ENCODE data around the gene KDM4E.
A peak's percentile ranks its signal among the peaks of the same experiment; 100 is the strongest.
"Not testable (repeated sequence)": the region's sequence is repeated elsewhere in the genome, so short reads cannot be mapped to it uniquely, and the experiment has no call there.

Gene KDM4E

DNA sequence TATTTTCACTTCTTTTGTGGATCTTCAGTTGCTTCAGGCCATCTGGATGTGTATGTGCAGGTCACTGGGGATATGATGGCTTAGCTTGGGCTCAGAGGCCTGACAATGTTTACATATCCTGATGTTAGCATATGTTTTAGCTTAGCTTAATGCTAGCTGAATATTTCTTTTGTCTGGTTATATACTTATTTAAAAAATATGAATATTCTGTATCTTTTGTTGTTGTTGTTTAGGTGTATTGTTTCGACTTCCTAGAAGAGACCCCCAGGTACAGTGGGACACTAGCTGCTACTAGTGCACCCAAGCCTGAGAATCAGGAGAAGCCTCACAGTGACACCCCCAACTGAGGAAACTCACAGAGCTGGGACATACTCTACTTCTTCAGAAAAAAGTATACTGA, at the start of gene KDM4E:
KDM4E (plus strand) TSS at position 301 of the 400 bp plus-strand sequence. CDS start 300 bp downstream, outside the sequence.
- DNase-seq = no peak

DNA sequence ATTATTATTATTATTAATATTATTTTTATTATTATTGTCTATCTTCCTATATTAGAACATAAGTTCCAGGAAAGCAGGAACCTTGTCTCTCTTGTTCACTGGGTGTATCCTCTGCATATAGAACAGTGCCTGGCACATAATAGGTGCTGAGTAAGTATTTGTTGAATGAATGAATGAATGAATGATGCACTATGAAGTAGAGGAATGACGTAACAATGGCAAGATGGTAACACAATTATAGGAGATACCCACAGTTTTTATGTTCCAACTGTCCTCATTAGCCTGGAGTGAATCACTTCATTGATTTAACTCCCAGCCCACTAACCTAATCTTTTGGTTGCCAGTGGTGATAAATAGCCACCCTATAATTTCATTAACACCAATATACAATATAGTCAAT, 49.5 kb upstream of the KDM4E start:
- DNase-seq = no peak

DNA sequence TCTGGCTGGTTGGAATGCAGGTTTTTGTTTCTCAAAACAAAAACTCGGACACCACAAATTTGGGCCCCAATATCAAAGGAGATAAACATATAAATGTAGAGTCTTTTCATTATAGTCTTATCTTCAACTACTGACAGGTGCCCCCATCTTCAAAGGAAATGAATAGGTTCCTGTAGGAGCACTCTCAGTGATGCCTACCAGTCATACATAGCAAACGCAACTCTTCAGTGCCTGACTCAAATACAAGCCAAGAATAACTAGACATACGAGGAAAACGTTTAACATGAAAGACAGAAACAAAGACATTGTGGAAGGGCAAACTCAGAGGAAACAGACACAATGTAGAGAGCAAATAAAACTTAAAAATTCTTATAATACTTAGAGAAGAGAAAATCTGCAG, 37.7 kb upstream of the KDM4E start:
- no peak for DNase-seq

DNA sequence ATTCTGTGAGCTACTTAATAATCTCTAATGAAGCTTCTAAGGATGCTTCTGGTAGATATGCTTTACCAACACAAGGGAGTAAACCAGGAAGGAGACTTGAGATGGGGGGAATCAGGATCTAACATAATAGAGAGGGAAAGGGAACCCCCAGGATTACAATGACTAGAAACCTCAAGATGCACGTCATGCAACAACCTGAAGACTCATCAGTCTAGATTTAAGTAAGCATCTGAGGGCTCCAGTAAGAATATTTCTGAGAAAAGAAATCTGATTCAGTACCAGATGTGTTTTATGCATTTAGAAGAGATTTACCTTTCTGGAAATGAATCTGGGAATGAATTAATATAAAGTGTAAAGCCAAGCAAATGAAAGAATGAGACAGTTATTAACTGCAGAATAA, 36.3 kb upstream of the KDM4E start:
- no peak for DNase-seq

DNA sequence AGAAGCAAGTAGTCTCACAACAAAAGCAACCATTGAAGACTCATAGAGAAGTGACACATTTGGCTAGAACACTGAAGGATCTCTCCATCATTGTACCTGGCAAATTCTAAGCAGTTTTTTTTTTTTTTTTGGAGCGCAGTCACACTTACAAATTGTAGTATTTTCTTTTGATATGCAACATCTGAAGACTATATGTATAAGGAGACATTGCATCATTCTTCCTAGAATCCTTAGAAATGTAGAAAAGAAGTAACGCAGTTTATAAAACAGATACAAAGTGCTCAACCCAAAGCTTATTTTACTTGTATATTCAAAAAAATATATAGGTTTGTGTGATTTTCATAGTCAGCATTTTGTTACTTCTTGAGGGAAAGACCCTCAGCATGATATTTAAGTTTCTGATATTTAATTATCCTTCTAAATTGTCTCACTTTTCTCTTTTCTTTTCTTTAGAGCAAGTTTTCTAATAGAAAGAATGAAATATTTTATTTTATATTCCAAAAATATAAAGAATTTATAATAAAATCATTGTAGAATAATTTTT, 31.6 kb upstream of the KDM4E start:
- no peak for DNase-seq

DNA sequence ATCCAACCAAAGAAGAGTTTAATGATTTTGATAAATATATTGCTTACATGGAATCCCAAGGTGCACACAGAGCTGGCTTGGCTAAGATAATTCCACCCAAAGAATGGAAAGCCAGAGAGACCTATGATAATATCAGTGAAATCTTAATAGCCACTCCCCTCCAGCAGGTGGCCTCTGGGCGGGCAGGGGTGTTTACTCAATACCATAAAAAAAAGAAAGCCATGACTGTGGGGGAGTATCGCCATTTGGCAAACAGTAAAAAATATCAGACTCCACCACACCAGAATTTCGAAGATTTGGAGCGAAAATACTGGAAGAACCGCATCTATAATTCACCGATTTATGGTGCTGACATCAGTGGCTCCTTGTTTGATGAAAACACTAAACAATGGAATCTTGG, 27.6 kb upstream of the KDM4E start:
- peak; percentile 14 for DNase-seq

DNA sequence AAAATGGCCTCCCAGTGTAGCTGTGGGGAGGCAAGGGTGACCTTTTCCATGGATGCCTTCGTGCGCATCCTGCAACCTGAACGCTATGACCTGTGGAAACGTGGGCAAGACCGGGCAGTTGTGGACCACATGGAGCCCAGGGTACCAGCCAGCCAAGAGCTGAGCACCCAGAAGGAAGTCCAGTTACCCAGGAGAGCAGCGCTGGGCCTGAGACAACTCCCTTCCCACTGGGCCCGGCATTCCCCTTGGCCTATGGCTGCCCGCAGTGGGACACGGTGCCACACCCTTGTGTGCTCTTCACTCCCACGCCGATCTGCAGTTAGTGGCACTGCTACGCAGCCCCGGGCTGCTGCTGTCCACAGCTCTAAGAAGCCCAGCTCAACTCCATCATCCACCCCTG, 26.8 kb upstream of the KDM4E start:
- no peak for DNase-seq

DNA sequence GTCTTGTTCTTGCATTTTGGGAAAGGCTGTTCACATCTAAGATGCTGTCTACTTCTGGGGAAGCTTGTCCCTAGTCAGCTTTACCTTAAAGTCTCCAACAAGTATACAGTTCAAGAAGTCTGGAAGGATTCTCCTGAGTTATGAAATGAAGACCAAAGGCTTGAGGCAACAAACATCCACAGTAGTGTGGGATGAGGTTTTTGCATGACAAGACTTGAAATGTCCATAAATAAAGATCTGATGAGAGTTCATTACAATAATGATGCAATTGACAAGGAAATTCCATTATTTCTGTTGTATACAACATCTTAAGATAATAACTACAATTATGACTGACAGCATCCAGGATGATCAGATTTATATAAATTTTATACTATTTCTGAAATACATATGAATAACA, 21.3 kb upstream of the KDM4E start:
- DNase-seq = no peak

DNA sequence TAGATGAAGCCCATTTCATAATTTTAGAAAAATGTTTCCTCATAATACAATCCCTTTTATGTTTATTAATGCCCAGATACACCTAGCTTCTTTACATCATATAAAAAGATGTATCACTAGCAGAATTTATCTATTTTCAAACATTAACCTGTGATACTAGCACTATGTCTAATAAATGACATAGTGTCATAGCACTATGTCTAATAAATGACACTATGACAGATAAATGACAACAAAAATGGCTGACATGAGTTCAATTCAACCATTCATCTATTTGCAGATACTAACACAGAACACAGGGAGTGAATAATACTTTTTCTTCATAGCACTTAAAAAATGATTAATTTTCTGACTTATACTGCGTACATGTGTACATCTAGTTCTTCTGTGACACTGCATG, 19.4 kb upstream of the KDM4E start:
- no peak for DNase-seq

DNA sequence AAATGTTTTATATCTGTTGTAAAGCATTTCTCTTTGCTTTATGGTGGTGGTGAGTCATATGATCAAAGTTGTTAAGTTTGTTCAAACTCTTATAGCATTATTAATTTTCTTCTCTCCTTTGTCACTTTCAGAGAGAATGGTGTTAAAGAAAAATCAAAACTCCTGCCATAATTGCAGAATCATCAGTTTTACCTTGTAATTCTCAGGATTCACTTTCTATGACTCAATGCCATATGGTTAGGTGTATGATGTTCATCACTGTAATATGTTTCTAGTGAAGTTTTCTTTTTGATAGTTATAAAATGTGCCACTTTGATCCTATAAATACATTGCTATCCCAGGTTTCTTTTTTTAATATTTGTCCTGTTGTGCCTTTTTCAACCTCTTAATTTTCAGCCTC, 13.7 kb upstream of the KDM4E start:
- DNase-seq = no peak

DNA sequence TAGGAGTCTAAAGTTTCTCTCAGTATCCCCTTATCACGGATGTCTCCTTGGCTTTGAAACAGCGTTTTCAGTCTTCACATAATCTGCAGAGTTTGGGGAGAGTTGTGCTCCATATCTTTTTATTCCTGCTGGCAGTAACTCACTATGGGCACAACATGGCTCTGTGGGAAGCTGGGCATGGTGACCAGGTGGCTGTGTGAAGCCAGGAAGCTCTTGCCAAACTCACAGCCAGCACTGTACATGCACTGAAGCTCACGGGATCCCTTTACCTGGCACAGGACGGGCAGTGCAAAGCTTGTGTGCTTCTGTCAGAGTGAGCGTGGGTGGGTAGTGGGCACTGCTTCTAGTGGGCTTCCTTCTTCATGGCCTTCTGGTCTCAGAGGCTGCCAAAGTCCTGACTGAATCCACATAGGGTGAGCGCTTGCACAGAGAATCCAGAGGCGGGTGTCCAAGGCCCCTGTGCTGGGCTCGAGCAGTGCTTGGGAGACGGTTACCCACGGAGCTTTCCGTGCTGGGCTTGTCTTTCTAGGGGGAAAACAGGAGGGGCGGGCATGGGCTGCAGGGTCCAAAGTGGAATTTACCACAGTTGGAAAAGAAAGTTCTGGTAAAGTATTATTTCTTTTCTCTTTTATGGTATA, 10.8 kb upstream of the KDM4E start:
- no peak for DNase-seq

DNA sequence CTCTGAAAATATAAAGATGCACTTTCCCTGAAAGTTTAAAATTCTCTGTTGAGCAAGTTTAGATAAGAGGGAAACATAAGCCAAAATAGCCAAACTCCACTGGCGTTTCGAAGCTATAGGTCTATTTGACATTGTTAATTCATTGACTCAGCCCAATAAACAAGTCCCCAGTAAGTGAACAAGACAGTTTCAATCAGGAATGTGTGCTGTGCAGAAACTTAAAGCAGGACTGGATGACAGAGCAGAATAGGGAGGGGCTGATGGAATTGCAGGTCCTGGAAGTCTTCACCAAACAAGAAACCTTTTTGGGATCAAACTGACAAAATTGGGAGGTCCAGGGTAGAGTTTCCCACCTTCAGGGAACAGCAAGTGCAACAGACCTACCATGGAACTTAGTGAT, 8.9 kb upstream of the KDM4E start:
- DNase-seq = no peak

DNA sequence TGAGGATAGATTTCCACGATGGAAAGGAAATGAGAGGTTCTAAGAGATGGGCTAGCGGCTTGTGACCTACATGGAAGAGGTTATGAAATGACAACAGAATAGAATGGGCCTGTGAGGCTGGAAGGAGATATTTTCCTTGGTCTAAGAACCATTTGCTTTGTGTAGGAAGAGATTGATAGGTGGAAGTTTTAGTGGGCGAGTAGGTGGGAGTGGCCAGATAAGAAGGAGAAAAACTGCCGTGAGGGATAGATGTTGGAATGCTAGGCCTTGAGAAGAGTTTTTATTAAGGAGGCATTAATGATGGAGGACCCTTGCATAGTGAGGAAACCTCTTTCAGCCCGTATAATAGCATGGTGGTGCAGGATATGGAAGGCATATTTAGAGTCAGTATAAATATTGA, 3.6 kb upstream of the KDM4E start:
- not testable (repeated sequence) for DNase-seq

DNA sequence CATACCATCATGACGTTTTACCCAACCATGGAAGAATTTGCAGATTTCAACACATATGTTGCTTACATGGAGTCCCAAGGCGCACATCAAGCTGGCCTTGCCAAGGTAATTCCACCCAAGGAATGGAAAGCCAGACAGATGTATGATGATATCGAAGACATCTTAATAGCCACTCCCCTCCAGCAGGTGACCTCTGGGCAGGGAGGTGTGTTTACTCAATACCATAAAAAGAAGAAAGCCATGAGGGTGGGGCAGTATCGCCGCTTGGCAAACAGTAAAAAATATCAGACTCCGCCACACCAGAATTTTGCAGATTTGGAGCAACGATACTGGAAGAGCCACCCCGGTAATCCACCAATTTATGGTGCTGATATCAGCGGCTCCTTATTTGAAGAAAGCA, 536 bp downstream of the KDM4E start:
- DNase-seq = not testable (repeated sequence)

DNA sequence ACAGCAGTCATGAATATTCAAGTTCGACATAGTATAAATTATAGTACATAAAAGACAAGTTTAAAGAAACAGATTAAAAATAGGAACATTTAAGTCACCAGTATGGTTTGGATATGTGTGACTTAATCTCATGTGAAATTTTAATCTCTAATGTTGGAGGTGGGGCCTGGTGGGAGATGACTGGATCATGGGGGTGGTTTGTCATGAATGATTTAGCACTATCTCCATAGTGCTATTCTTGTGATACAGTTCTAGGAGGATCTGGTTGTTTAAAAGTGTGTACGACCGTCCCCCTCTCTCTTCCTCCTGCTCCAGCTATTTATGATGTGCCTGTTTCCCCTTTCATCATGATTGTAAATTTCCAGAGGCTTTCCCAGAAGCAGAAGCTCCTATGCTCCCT, 3.3 kb downstream of the KDM4E start:
- DNase-seq = no peak

DNA sequence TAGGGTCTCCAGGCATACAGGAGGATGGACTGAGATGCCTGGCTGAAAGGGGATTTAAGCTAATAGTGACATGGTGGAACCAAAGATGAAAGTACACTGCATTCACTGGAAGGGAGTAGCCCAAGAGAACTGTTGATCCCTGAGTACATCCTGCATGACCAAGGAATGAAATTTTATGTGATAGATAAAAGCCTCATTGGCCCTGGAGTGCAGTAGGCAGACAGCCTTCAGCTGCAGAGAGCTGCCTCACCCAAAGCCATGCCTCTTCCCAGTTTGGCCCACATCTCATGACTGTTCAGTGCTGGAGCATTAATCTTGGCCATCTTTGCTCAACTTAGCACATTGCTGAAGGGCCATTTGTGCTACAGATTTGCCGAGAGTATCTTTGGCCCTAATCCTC, 8.0 kb downstream of the KDM4E start:
- DNase-seq = no peak

DNA sequence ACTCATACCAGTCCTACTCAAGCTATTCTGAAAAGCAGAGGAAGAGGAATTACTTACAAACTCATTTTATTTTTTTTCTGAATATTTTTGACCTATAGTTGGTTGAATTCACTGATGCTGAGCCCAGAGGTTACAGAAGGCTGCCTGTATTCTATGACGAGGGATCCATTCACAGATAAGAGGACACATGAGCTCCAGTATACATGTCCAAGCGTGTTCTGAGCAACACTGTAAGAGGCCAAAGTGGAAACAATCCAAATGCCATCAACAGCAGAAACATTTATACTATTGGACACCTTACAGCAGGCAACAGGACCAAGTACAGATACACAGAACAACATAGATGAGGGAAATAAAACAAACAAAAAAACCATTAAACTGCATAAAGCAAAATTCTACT, 10.3 kb downstream of the KDM4E start:
- no peak for DNase-seq

DNA sequence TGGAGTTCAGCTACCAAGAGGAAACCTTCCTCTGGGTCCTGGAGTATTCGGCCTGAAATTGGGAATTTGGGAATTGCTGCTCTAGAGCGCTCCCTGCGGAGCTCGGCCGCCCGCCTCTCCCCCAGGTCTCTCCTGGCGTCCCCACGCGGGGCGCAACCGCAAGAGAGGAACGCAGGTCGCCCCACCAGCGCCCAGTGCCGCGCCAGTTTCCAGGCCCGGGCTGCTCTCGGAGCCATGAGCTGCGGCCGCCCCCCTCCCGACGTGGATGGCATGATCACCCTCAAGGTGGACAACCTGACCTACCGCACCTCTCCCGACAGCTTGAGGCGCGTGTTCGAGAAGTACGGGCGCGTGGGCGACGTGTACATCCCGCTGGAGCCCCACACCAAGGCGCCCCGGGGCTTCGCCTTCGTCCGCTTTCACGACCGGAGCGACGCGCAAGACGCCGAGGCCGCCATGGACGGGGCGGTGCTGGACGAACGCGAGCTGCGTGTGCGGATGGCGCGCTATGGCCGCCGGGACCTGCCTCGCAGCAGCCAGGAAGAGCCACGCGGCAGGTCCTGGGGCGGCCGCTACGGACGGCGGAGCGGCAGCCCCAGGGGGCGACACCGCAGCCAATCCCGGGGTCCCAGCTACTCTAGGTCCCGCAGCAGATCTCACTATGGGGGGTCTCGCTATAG, 12.4 kb downstream of the KDM4E start:
- peak; percentile 29 for DNase-seq

DNA sequence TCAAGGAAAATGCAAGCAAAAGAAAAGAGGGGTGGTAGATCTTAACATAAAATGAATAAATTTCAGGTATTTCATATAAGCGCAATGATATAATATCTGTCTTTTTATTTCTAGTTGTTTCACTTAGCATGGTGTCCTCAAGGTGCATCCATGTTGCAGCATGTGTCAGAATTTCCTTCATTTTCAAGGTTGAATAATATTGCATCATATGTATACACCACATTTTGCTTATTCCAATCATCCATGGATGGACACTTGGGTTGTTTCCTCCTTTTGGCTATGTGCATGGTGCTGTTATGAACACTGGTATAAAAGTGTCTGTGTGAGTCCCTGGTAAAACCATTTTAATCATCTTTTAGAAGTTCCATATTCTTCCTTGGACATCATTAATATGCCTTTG, 17.2 kb downstream of the KDM4E start:
- no peak for DNase-seq

DNA sequence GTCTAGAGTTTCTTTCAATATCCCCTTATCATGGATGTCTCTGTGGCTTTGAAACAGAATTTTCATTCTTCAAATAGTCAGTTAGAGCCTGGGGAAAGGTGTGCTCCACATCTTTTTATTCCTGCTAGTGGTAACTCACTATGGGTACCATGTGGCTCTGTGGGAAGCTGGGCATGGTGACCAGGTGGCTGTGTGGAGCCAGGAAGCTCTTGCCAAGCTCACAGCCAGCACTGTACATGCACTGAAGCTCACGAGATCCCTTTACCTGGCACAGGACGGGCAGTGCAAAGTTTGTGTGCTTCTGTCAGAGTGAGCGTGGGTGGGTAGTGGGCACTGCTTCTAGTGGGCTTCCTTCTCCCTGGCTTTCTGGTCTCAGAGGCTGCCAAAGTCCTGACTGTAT, 17.8 kb downstream of the KDM4E start:
- no peak for DNase-seq

DNA sequence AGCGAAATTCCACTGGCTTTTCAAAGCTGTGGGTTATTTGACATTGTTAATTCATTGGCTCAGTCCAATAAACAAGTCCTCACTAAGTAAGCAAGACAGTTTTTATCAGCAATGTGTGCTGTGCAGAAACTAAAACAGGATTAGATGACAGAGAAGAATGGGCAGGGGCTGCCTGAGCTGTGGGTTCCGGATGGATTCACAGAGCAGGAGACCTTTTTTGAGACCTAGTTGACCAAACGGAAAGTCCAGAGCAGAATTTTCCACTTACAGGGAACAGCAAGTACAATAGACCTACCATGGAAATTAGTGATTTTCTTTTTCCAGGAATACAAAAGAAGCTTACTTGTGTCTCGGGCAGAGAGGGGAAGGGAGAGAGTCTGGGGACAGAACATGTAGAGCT, 19.0 kb downstream of the KDM4E start:
- DNase-seq = no peak

DNA sequence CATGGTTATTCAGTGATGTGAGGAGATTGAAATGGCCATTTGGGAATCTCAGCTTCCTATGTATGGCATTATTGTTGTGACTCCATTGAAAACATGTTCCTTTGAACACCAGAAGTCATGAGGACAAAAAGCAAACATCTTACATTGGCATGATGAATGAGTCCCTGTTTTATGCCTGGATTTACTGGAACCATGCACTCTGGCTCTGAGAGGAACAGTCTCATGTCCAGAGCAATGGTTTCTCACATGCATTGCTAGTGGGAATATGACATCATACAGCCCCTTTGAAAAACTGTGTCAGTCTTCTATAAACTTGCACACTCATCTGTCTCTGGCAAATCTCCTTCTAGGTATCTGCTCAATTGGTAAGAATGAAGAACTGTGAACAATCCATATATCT, 20.8 kb downstream of the KDM4E start:
- DNase-seq = no peak

DNA sequence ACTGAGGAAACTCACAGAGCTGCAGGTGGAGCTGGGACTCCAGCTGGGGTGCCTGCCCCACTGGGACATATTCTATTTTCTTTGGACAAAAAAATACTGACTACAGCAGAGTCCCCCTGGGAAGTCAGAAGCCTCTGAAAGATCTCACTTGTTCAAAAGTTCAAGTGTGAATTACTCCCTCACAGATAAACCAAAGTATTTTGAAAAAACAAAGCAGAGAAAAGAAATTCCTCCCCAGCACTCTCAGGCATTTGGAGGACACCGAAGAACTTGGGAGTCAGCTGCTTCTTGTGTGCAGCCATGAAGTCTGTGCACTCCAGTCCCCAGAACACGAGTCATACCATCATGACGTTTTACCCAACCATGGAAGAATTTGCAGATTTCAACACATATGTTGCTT, 24.1 kb downstream of the KDM4E start, which contains the start of gene KDM4F:
KDM4F (plus strand) TSS at position 301 of the 400 bp plus-strand sequence.
- not testable (repeated sequence) for DNase-seq

DNA sequence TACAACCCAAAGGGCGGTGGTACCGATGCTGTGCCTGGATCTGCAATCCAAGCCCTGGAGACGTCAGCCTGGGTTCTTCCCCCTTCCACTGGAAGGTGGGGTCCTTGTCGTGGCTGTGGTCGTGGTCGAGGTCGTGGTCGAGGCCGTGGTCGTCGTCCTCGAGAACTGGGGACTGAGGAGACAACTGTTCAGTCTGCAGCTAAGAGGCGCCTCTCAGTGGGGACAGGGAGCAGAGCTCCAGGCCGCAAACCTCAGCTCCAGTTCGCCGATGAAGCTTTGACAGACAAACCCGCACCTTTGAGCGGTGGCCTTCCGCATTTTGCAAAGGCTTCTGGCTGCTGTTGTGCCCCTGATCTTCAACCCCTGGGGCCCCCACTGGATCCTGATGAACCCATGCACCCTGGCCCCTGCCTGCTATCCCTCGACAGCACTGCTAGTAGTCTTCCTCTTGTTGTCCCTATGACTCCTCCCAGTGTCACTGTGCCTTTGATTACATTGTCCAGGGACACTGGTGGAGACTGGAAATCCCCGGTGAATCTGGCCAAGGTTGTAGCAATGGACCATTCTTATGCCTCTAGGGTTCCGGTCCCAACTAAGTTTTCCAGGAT, 25.6 kb downstream of the KDM4E start:
- peak; percentile 15 for DNase-seq
